EL (cell line): Measurements from ENCODE around the gene FOLR3.
"Not testable (repeated sequence)": the region's sequence is repeated elsewhere in the genome, so short reads cannot be mapped to it uniquely, and the experiment has no call there.

ENCODE experiments used
- DNase-seq: peaks from one replicate; pipeline ENCODE4 v3.0.0-alpha.2; 2016

FOLR3 gene

DNA sequence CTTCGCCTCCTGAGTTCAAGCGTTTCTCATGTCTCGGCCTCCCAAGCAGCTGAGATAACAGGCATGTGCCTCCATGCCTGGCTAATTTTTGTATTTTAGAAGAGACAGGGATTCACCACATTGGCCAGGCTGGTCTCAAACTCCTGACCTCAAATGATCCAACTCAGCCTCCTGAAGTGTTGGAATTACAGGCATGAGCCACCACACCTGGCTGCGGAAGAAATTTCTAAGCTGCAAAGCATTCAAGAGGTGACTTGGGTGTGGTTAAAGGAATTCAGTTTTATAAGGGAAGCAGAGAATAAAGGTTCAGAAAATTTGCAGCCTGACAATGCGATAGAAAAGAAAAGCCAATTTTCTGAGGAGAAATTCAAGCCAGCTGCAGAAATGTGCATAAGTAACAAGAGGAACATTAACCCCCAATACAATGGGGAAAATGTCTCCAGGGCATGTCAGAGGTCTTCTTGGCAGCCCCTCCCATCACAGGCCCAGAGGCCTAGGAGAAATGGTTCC, 33.6 kb downstream of the FOLR3 start:
- not testable (repeated sequence) for DNase-seq

GRCh38 chr11:72169754-72170153, 34.2 kb downstream of the FOLR3 start:
- DNase-seq: not testable (repeated sequence)

DNA sequence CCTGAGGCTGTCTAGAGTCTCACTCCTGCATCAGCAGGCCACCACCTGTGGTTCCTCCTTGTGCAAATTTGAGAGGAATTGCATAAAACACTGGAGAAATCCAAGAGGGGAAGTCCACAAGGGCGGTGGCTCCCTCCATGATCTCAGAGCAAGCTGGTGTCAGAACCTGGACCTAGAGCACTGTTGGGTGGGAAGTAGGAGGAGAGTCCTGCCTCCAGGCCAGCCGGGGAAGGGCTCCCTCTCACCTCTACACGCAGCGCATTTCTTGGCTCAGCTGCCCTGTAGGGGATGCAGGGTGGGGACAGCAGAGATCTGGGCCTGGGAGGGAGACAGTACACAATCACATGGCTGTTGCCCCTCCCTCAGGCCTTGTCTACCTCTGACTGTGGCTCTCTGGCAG, 36.5 kb downstream of the FOLR3 start:
- not testable (repeated sequence) for DNase-seq

GRCh38 chr11:72173291-72173690, 37.8 kb downstream of the FOLR3 start:
- peak; percentile 50 for DNase-seq

DNA sequence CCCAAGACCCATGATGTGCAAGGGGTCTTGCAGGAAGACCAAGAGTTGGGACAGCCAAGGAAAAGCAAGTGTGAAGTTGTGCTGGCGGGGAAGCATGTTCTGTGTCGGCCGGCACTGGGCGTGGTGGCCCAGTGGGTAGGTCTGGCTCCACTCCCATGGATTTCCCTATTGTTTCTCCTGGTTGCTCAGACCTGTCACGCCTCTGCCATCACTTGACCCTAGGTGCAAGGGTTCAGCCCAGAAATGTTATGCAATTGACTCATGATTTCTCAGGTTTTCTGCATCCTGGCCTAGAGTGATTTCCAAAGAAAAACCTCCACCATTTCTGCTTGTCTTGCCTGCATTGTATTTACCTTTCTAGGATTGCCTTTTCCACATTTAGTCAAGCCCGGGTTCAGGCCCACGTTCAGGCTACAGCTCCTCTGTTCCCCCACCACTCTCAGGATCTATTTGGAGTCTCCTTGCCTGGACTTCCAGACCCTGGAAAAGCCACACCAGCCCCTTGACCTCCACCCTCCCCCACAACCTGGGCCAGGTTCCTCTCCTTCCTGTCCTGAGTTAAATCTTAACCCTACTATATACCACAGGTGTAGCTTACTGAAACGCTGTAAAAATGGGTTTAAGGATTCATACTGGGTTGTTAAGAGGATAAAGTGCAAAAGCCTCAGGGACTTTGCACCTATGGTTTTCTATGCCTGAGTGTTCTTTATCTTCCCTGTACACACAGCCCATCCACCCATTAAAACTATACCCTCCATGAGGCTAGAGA, 39.0 kb downstream of the FOLR3 start:
- no peak for DNase-seq

- DNase-seq: no peak
Observed at GRCh38 chr11:72177656-72178055, 42.1 kb downstream of the FOLR3 start.

DNA sequence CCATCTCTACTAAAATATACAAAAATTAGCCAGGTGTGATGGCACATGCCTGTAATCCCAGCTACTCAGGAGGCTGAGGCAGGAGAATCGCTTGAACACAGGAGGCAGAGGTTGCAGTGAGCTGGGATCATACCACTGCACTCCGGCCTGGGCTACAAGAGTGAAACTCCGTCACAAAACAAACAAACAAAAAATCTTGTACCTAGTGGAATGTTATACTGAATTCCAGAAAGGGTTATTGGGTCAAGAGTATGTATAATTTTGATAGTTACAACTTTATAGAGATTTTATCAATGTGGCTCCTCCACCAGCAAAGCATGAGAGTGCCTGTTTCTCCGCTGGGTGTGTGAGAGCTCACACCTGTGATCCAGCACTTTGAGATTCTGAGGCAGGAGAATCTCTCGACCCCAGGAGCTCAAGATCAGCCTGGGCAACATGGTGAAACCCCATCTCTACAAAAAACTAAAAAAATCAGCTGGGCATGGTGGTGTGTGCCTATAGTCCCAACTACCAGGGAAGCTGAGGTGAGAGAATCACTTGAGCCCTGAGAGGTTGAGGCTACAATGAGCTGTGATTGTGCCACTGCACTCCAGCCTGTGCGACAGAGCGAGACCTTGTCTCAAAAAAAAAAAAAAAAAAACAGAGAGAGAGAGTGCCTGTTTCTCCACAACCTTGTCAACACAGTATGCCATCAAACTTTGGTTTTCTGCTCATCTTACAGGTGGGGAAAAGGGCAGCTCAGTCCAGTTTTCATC, 43.7 kb downstream of the FOLR3 start:
- DNase-seq: peak; percentile 32

- peak; percentile 41 for DNase-seq
Observed at GRCh38 chr11:72179804-72180396, 44.4 kb downstream of the FOLR3 start.

DNA sequence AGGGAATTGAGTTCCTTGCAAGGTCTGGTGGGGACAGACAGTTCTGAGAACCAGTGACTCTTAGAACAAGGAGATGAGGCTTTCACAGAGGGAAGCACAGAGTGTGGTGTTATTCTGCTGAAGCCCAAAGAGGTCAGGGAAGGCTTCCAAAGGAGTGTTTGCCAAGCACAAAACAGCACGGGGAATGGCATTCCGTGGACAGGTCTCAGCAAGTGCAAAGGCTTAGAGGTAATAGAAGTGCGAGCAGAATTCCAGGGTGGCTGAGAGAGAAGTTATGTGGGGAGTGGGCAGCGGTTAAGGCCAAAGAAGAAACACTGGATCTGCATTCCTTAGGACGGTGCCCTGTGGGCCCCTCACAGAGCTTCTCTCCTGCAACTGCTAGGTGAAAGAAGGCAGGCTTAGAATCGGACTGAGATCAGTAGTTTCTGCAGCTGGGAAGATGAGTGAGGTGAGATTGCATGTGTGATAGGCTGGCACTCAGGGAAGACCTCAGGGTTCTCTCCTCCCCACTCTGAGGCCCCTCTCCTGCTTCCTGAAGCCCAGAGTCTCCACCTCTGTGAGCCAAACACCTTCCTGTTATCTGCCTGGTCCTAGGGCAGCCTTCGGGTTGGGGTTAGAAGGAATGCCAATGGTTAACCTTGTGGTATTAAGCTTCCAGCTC, 45.5 kb downstream of the FOLR3 start:
- DNase-seq: not testable (repeated sequence)

- DNase-seq: peak; percentile 58
Observed at GRCh38 chr11:72181553-72181958, 46.0 kb downstream of the FOLR3 start.

DNA sequence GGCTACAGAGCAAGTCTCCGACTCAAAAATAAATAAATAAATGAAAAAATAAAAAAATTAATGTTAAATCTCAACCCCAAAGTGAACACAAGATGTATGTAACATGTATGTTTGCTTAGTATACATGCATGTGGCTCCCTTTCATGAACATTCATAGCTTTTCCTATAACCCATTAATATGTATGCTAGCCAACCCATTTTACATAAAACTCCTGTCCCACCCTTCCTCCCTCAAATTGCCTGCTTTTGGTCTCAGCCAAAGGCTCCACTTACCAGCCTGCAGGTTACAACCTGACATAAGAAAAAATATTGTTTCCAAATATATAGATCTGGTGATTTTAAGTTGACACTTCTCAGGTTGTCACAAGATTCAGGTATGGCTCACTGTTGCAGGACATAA, 52.7 kb downstream of the FOLR3 start:
- DNase-seq: no peak
